A673 (cell line): ENCODE data around the gene RAB3IL1. TPM values are rescaled to one million over a fixed set of nuclear protein-coding genes. Genes with fewer than 3 reads are reported as not detected.

Experiments
- BruUV-seq: library from RNA; stranded (reverse); fragments of 400-500 nt; replicated peaks from 2 replicates; lab custom pipeline; 2021; lab: Mats Ljungman, UMichigan
- CTCF ChIA-PET: fragments of 300-600 bp; sonication (Branson Sonifier 250); formaldehyde crosslinking; loops from one replicate; lab custom pipeline; 2022; ENCODE audit warnings: antibody characterized with exemption; lab: Charles Lee
- POLR2A ChIA-PET: fragments of 300-600 bp; sonication (Branson Sonifier 250); formaldehyde crosslinking; loops from one replicate; lab custom pipeline; 2022; ENCODE audit warnings: antibody characterized with exemption; ENCODE audit not compliant: low non-redundant PET; lab: Charles Lee
- DNase-seq: peaks from one replicate; pipeline ENCODE4 v3.0.0-alpha.2; 2015; ENCODE audit warnings: low spot score
- H3K27ac ChIP-seq: fragments of 200-600 bp; sonication (generic); 2 replicates; pipeline ENCODE4 v1.5.1; 2016; ENCODE audit warnings: mixed run types, low read depth, mild to moderate bottlenecking, mixed read lengths, antibody characterized with exemption, low read length; ENCODE audit not compliant: poor library complexity, severe bottlenecking
- H3K27me3 ChIP-seq: fragments of 200-600 bp; sonication (generic); replicated peaks from 2 replicates; pipeline ENCODE4 v1.6.1; 2017; ENCODE audit warnings: mixed run types, low read depth, mild to moderate bottlenecking, mixed read lengths, antibody characterized with exemption, low read length; ENCODE audit not compliant: insufficient read depth, poor library complexity
- H3K36me3 ChIP-seq: fragments of 200-600 bp; sonication (generic); 2 replicates; pipeline ENCODE4 v1.6.1; 2016; ENCODE audit warnings: mixed run types, mild to moderate bottlenecking, mixed read lengths, antibody characterized with exemption, low read length; ENCODE audit not compliant: insufficient read depth, poor library complexity, severe bottlenecking
- H3K4me1 ChIP-seq: fragments of 200-600 bp; sonication (generic); 2 replicates; pipeline ENCODE4 v1.6.1; 2017; ENCODE audit warnings: mixed run types, mild to moderate bottlenecking, mixed read lengths, antibody characterized with exemption, low read length; ENCODE audit not compliant: insufficient read depth, poor library complexity, severe bottlenecking
- H3K4me3 ChIP-seq: fragments of 200-600 bp; sonication (generic); 2 replicates; pipeline ENCODE4 v1.5.1; 2016; ENCODE audit warnings: low read depth, mixed run types, mild to moderate bottlenecking, mixed read lengths, low read length; ENCODE audit not compliant: poor library complexity, severe bottlenecking
- H3K9me3 ChIP-seq: fragments of 200-600 bp; sonication (generic); 2 replicates; pipeline ENCODE4 v1.6.1; 2016; ENCODE audit warnings: mixed run types, low read depth, mild to moderate bottlenecking, mixed read lengths, antibody characterized with exemption, low read length; ENCODE audit not compliant: poor library complexity, severe bottlenecking
- CTCF ChIP-seq: fragments of 300-800, 200-600 bp; sonication (generic); conservative IDR thresholded peaks from 2 replicates; pipeline ENCODE4 v1.5.1; 2017; ENCODE audit warnings: low read depth, mild to moderate bottlenecking, antibody characterized with exemption, low read length, moderate library complexity, mixed read lengths
- EZH2 ChIP-seq: fragments of 200-600 bp; sonication (generic); IDR thresholded peaks from 2 replicates; pipeline ENCODE4 v1.6.1; 2017; ENCODE audit warnings: borderline replicate concordance, low read depth, mild to moderate bottlenecking, mixed read lengths, antibody characterized with exemption, low read length; ENCODE audit not compliant: poor library complexity, severe bottlenecking
- intact Hi-C: fragments of 100-400 bp; cut with micrococcal nuclease; formaldehyde crosslinking; loops from one replicate; pipeline ENCODE4 v1.10.0; 2022; ENCODE audit not compliant: unreplicated experiment
- total RNA-seq: library from RNA; stranded (reverse); gene quantifications from 2 replicates; pipeline ENCODE4 v1.2.3, GENCODE V29; 2021

The RAB3IL1 gene
- total RNA-seq, 1 experiment from 2014 or later = 21.9 TPM

DNA sequence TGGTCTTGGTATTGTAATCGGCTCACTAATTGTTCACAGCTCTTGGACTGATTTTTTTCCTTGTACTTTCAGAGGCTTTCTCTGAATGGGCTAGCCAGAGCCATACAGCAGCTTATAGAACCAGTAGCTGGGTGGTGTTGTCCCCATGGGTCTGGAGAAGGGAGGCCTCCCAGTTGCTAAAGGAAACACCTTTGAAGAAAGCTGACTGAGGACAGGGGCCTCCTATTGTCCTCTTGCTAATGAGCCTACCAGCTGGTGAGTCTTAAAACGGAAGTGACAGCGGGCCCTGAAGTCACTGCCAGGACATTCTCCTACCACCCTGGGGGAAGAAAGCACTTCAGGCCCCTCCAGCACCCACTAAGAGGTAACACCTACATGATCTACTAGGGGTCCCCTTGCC, 36.0 kb downstream of the RAB3IL1 start:
- DNase-seq = peak; percentile 52
- ChIA-PET POLR2A (no interaction called here), CTCF (interaction anchor here (1.1 kb wide), 2 partner anchors 17 to 227 kb away, joined by 3 to 4 read pairs; no protein-coding TSS in a partner anchor)
- TF ChIP-seq EZH2 (no peak), CTCF (no peak)
- no TSS peak for BruUV-seq
- Histone ChIP-seq H3K9me3 (no peaks in the 10 kb centered on the region), H3K27ac (peak overlapping the region; percentile 45), H3K36me3 (no peaks in the 10 kb centered on the region), H3K27me3 (no peaks in the 10 kb centered on the region), H3K4me3 (no peak overlapping the region), H3K4me1 (peaks cover 10% of the 10 kb centered on the region)
- intact Hi-C loops = no loop called here

GRCh38 chr11:61880454-61880853, 36.9 kb downstream of the RAB3IL1 start:
- Histone ChIP-seq H3K27me3 (no peaks in the 10 kb centered on the region), H3K9me3 (no peaks in the 10 kb centered on the region), H3K4me3 (no peak overlapping the region), H3K36me3 (no peaks in the 10 kb centered on the region), H3K4me1 (peaks cover 10% of the 10 kb centered on the region), H3K27ac (peak overlapping the region; percentile 45)
- intact Hi-C loops = no loop called here
- TF ChIP-seq EZH2 (no peak), CTCF (no peak)
- DNase-seq = no peak
- BruUV-seq = no TSS peak
- CTCF ChIA-PET = no interaction called here
- POLR2A ChIA-PET = no interaction called here

DNA sequence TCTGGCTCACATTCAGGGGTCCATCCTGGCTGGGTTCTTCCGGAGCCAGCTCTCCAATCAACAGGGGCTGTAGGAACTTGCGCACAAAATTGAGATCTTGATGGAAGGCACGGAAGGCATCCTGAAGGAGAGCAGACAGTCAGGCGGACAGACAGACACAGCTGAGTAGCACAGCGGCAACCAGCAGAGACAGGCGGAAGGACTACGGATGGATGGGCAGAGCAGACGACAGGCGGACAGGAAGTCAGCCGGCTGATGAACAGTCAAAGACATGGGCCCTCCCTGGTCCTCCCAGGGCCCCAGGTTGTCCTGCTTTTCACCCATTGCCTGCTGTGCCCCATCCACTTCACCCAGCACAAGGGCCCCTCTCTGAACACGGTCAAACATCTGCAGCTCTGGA, 37.3 kb downstream of the RAB3IL1 start:
- no peak for DNase-seq
- ChIA-PET POLR2A (no interaction called here), CTCF (no interaction called here)
- H3K36me3 ChIP-seq = no peaks in the 10 kb centered on the region
- no peaks in the 10 kb centered on the region for H3K9me3 ChIP-seq
- H3K4me1 ChIP-seq = peaks cover 10% of the 10 kb centered on the region
- H3K4me3 ChIP-seq = no peak overlapping the region
- no peak overlapping the region for H3K27ac ChIP-seq
- no peaks in the 10 kb centered on the region for H3K27me3 ChIP-seq
- TF ChIP-seq EZH2 = no peak
- no peak for TF ChIP-seq CTCF
- BruUV-seq = no TSS peak
- intact Hi-C loops = no loop called here
